Activated CD8-positive, alpha-beta T cell treated with anti-CD3 and anti-CD28 coated beads, Interleukin-2, amount 10 ng/mL, durations not matched to agents 7 days and 5 days (primary cell): ENCODE measurements around the gene SYNPR. TPM values are rescaled to one million over a fixed set of nuclear protein-coding genes. Genes with fewer than 3 reads are reported as not detected.

Experiments used
- ATAC-seq: fragments of 150-1000 bp; cut with Tn5 transposase; one replicate; pipeline ENCODE4 v1.10.0; 2021; ENCODE audit warnings: moderate library complexity
- CTCF ChIA-PET: fragments of 350-600 bp; sonication (Branson Sonifier 250); formaldehyde crosslinking; loops from one replicate; lab custom pipeline; 2021; ENCODE audit warnings: antibody characterized with exemption; lab: Charles Lee
- POLR2A ChIA-PET: fragments of 350-600 bp; sonication (Branson Sonifier 250); formaldehyde crosslinking; loops from one replicate; lab custom pipeline; 2021; ENCODE audit warnings: antibody characterized with exemption; lab: Charles Lee
- DNase-seq: peaks from one replicate; pipeline ENCODE4 v3.0.0-alpha.2; 2020
- H3K27ac Mint-ChIP-seq: one replicate; pipeline ENCODE4 v1.8.0; 2021; ENCODE audit warnings: mild to moderate bottlenecking, mixed read lengths
- H3K27me3 Mint-ChIP-seq: one replicate; pipeline ENCODE4 v1.8.0; 2021; ENCODE audit warnings: low read depth, mixed read lengths
- H3K36me3 Mint-ChIP-seq: one replicate; pipeline ENCODE4 v1.8.0; 2021; ENCODE audit warnings: low read depth, mixed read lengths
- H3K4me1 Mint-ChIP-seq: one replicate; pipeline ENCODE4 v1.8.0; 2021; ENCODE audit warnings: low read depth, mixed read lengths
- H3K4me3 Mint-ChIP-seq: one replicate; pipeline ENCODE4 v1.8.0; 2021; ENCODE audit warnings: mild to moderate bottlenecking, mixed read lengths
- H3K9me3 Mint-ChIP-seq: one replicate; pipeline ENCODE4 v1.8.0; 2022; ENCODE audit warnings: mixed read lengths; ENCODE audit not compliant: insufficient read depth
- total RNA-seq, 2 experiments: library from RNA; stranded (reverse); gene quantifications; one replicate each; pipeline ENCODE4 v1.2.3, GENCODE V29; 2021

Gene SYNPR
- total RNA-seq, 2 experiments from 2014 or later, result not detected

DNA sequence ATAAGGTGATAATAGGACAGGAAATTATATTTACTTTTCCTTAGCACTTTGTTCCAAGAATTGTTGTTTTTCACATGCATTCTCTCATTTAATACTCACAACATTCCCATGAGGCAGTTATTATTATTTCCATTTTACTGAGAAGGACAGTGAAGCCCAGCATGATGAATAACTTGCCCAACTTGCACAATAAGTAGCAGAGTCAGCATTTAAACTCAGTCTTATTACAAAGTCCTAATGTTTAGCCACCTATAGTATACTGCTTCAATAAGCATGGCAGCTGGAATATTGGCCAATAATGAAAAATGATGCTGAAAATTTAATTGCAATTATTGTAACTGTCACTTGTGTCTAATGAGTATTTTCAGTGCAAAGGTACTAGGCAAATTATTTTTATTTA lies 45.7 kb downstream of the SYNPR start:
- Mint-ChIP-seq H3K4me1 (no peaks in the 10 kb centered on the region), H3K4me3 (no peak overlapping the region), H3K27ac (no peak overlapping the region), H3K27me3 (peaks cover 3% of the 10 kb centered on the region), H3K36me3 (no peaks in the 10 kb centered on the region), H3K9me3 (no peaks in the 10 kb centered on the region)
- CTCF ChIA-PET, result no interaction called here
- DNase-seq, result no peak
- POLR2A ChIA-PET, result no interaction called here
- ATAC-seq, result no peak

GRCh38 chr3:63324621-63325020 lies 46.5 kb downstream of the SYNPR start:
- Mint-ChIP-seq H3K27me3 (peaks cover 3% of the 10 kb centered on the region), H3K27ac (no peak overlapping the region), H3K36me3 (no peaks in the 10 kb centered on the region), H3K9me3 (no peaks in the 10 kb centered on the region), H3K4me3 (no peak overlapping the region), H3K4me1 (no peaks in the 10 kb centered on the region)
- DNase-seq, result no peak
- no peak for ATAC-seq
- CTCF ChIA-PET, result interaction anchor here (0.9 kb wide), 1 partner anchor 25 kb away, joined by 3 read pairs; no protein-coding TSS in a partner anchor
- POLR2A ChIA-PET, result no interaction called here

DNA sequence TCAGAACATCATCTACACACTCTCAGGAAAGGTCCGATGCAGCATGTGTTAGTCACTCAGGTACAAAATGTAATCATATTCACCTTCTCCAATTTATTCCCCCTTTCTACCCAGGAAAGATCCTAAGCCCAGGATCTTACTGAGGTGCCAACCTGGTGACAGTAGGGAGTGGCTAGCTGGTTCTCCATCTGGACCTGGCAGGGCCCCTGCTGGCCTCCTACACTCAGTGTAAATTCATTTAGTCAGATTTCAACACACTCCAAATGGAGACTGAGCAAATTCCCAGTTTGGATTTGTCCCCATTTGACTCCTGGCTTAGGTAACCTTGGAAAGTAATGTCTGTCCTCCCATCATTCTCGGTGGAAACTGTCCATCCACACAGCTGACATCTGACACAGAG lies 47.3 kb downstream of the SYNPR start:
- POLR2A ChIA-PET, result no interaction called here

DNA sequence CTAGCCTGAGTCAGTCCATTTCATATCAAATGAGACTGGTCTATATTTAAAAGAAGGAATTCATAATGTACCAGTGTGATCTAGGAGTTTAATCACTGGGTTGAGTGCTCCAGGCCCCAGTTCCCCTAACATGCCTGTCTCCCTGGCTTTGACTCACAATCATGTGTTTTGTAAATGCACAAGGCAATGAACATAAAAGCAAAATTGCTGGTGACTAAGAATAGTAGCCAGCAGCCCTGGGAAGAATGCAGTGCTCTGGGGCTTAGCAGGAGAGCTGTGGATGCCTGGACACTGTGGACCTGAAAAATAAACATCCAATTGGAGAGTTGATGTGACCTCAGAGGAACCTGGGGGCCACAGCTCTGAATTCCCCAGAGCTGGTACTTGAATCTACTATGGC lies 50.3 kb downstream of the SYNPR start:
- Mint-ChIP-seq H3K27ac (no peak overlapping the region), H3K4me3 (no peak overlapping the region), H3K27me3 (no peaks in the 10 kb centered on the region), H3K4me1 (no peaks in the 10 kb centered on the region), H3K36me3 (no peaks in the 10 kb centered on the region), H3K9me3 (no peaks in the 10 kb centered on the region)
- ATAC-seq, result no peak
- ChIA-PET POLR2A (no interaction called here), CTCF (interaction anchor here (1.7 kb wide), 1 partner anchor 21 kb away, joined by 6 read pairs; no protein-coding TSS in a partner anchor)
- no peak for DNase-seq

More for the DNA sequence above, 47.3 kb downstream of the SYNPR start:
- no peaks in the 10 kb centered on the region for H3K36me3 Mint-ChIP-seq
- ATAC-seq (no peak), DNase-seq (no peak)
- no peaks in the 10 kb centered on the region for H3K9me3 Mint-ChIP-seq
- CTCF ChIA-PET, result interaction anchor here (0.9 kb wide), 1 partner anchor 24 kb away, joined by 3 read pairs; no protein-coding TSS in a partner anchor
- no peaks in the 10 kb centered on the region for H3K4me1 Mint-ChIP-seq
- H3K4me3 Mint-ChIP-seq, result no peak overlapping the region
- no peak overlapping the region for H3K27ac Mint-ChIP-seq
- H3K27me3 Mint-ChIP-seq, result peaks cover 3% of the 10 kb centered on the region

- Mint-ChIP-seq H3K4me3 (no peak overlapping the region), H3K9me3 (no peaks in the 10 kb centered on the region), H3K27ac (no peak overlapping the region), H3K27me3 (no peaks in the 10 kb centered on the region), H3K4me1 (no peaks in the 10 kb centered on the region), H3K36me3 (no peaks in the 10 kb centered on the region)
- ATAC-seq (no peak), DNase-seq (no peak)
- ChIA-PET POLR2A (no interaction called here), CTCF (no interaction called here)
Observed at GRCh38 chr3:63331520-63331919, 53.4 kb downstream of the SYNPR start.

DNA sequence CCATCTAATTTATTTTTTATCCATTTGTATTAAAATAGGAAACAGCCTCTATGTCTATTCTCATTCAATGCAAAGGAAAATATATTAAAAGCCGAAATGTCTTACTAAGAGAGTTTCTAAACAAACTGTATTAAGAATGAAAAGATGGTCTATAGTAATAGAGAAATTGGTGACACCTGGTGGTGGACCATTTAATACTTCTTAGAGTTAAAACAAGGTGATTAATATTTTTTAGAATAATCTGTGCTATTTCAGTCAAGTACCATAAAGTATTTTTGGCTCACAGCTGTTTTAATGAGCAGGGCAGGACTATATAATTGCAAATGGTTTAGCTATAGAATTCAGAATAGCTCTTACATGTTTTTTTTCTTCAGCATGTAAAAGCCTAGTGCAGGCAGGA lies 55.7 kb downstream of the SYNPR start:
- no peaks in the 10 kb centered on the region for H3K36me3 Mint-ChIP-seq
- H3K4me3 Mint-ChIP-seq, result no peak overlapping the region
- DNase-seq (no peak), ATAC-seq (no peak)
- ChIA-PET CTCF (no interaction called here), POLR2A (no interaction called here)
- no peak overlapping the region for H3K27ac Mint-ChIP-seq
- H3K9me3 Mint-ChIP-seq, result no peaks in the 10 kb centered on the region
- no peaks in the 10 kb centered on the region for H3K27me3 Mint-ChIP-seq
- H3K4me1 Mint-ChIP-seq, result no peaks in the 10 kb centered on the region

DNA sequence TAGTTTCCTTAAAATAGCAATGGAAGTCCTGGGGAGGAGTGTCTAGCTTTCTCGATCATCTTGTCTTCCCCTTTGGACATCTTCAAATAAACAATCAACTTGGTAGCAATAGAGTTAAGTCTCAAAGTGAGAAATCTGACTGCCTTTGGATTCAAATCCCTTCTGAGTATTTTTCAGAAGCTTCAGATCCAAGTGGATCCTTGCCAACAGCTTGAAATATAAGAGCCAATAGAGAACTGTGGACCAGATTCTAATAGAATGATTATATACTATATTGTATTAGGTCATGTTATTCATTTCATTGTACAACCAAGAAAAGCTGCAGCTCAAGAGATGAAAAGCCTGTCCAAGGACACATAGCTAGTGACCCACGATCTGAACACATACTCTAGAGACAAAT lies 60.2 kb downstream of the SYNPR start:
- POLR2A ChIA-PET, result no interaction called here
- DNase-seq (no peak), ATAC-seq (no peak)
- Mint-ChIP-seq H3K27me3 (peaks cover 5% of the 10 kb centered on the region), H3K27ac (no peak overlapping the region), H3K4me1 (no peaks in the 10 kb centered on the region), H3K9me3 (no peaks in the 10 kb centered on the region), H3K36me3 (no peaks in the 10 kb centered on the region), H3K4me3 (no peak overlapping the region)
- CTCF ChIA-PET, result no interaction called here

DNA sequence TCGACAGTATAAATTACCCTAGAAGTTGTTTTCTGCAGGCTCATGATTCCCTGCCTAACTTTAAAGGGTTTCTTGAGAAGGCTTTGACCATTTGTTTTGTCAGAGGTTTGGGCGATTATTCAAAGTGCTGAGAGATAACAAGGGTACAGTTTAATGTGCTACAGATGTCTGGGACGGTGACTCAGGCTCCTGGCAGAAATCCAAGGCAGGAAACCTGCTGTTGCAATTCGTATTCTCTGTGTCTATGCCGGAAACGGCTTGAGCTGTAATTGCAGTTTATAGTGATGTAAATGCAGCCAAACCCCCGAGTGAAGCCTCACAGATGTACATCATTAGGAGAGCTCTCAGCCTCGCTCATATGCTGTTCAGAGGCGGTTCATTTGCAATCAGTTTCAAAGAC lies 65.6 kb downstream of the SYNPR start:
- no peaks in the 10 kb centered on the region for H3K36me3 Mint-ChIP-seq
- H3K4me1 Mint-ChIP-seq, result no peaks in the 10 kb centered on the region
- peaks cover 6% of the 10 kb centered on the region for H3K27me3 Mint-ChIP-seq
- H3K27ac Mint-ChIP-seq, result no peak overlapping the region
- peak; percentile 27 for DNase-seq
- H3K9me3 Mint-ChIP-seq, result no peaks in the 10 kb centered on the region
- POLR2A ChIA-PET, result no interaction called here
- ATAC-seq, result no peak
- CTCF ChIA-PET, result no interaction called here
- H3K4me3 Mint-ChIP-seq, result no peak overlapping the region

DNA sequence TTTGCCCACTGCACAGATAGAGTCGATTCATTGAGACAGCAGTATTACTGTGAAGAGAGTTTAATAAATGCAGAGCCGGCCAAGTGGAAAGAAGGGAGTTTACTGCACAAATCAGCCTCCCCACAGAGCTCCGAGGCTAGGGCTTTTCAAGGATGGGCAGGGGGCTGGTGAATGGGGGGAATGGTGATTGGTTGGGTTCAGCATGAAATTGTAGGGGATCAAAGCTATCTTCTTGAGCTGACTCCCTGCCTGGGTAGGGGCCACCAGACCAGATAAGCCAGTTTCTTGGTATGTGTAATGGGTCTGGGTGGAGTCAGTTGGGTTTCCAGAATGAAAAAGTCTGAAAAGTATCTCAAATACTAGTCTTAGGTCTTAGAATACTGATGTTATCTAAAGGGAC lies 66.6 kb downstream of the SYNPR start:
- ATAC-seq (no peak), DNase-seq (no peak)
- ChIA-PET POLR2A (no interaction called here), CTCF (no interaction called here)
- Mint-ChIP-seq H3K4me3 (no peak overlapping the region), H3K9me3 (no peaks in the 10 kb centered on the region), H3K27ac (no peak overlapping the region), H3K36me3 (no peaks in the 10 kb centered on the region), H3K4me1 (no peaks in the 10 kb centered on the region), H3K27me3 (peaks cover 7% of the 10 kb centered on the region)

DNA sequence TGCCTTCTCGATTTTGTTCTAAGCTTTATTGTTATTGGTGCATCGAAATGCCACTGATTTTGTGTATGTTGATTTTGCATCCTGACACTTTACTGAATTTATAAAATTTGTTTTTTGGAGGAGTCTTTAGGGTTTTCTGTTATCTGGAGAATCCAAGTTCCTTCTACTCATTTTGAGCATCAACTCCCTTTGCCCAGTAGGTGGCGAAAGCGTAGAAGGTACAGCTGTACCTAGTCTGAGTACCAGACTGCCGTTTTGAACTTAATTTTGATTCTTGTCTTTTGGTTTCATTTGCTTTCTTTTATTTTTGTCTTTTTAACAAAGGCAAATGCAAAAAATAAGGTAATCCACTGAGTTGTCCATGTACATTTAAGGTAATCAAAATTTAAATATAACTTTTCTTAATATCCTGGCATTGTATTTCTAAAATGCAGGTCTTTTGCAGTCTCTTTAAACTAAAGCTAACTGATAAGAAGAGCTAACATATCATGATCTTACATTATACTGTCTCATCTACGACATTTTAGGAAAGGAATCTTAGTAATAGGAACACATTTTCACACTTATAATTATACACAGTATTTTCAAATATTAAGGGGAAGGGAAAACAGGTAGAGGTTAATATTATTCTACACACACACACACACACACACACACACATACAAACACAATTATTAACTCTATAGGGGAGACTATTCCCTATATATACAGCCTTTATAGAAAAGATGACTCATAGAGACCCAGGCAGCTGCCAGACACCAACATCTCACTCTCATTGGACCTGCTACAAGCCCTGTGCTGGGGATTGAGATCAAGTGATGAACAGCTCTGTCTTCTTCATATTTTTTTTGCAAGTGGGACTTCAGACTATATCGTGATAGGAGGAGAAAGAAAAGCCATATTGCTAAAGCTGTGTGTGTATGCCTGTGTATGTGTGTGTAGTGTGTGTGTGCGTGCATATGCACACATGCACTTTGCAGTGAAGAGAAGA lies 71.8 kb downstream of the SYNPR start:
- H3K36me3 Mint-ChIP-seq, result no peaks in the 10 kb centered on the region
- no peak overlapping the region for H3K27ac Mint-ChIP-seq
- DNase-seq, result peak; percentile 55
- no peaks in the 10 kb centered on the region for H3K9me3 Mint-ChIP-seq
- H3K27me3 Mint-ChIP-seq, result peaks cover 5% of the 10 kb centered on the region
- no peaks in the 10 kb centered on the region for H3K4me1 Mint-ChIP-seq
- ChIA-PET CTCF (interaction anchor here (1.1 to 6.2 kb wide), 7 partner anchors 14 to 473 kb away, joined by 3 to 74 read pairs (median 6); partner anchors contain the start of gene C3orf49), POLR2A (no interaction called here)
- H3K4me3 Mint-ChIP-seq, result no peak overlapping the region
- no peak for ATAC-seq

DNA sequence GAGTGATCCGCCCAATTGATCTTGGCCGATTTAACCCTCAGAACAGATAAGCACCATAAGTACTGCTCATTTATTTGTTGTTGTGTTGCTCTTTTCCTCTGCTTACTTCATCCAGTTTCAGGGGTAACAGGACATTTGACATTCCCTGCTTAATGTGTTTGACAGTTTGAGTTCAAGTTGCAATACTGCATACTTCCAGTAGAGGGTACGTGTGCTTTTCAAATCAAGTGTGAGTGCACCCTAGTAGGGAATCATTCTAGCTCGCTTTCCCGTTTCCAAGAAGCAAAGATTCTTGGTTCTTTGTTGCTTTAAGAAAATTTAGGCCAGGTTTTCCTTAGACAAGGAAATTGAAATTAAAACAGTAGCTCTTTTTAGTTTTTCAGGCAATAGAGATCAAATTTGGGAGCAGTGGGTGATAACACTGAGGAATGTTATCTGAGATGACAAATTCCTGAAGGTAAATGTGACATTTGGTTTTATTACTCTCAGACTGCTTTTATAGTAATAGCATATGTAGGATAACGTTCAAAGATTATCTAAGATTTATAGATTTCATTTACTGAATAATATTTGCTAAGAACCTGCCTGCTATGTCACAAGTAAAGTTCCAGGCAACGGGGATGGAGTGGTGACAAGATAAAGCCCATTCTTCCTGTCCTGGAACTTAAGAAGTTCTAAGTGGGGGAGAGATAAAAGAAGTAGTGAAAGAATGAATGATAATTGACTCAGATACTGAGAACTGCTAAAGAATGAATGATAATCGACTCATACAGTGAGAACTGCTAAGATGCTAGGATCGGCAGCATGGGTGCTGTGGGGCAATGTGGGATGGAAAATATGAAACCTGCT lies 73.3 kb downstream of the SYNPR start:
- Mint-ChIP-seq H3K36me3 (no peaks in the 10 kb centered on the region), H3K27me3 (peaks cover 5% of the 10 kb centered on the region), H3K4me3 (no peak overlapping the region), H3K4me1 (no peaks in the 10 kb centered on the region), H3K9me3 (no peaks in the 10 kb centered on the region), H3K27ac (no peak overlapping the region)
- POLR2A ChIA-PET, result no interaction called here
- no peak for ATAC-seq
- CTCF ChIA-PET, result interaction anchor here (0.7 to 6.2 kb wide), 4 partner anchors 19 to 671 kb away, joined by 3 to 74 read pairs (median 7); partner anchors contain the start of gene C3orf49
- no peak for DNase-seq

DNA sequence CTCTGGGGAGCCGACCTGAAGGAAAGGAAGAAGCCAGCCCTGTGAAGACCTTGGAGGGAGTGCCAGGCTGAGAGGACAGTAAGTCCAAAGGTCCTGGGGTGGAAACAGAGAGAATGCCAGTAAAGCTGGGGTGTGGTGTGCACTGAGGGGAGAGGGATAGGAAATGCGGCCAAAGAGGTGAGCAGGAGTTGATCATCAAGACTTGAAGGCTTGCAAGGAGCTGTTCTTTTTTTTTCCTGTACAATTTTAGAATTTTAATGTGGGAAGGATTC lies 73.8 kb downstream of the SYNPR start:
- Mint-ChIP-seq H3K36me3 (no peaks in the 10 kb centered on the region), H3K27me3 (peaks cover 5% of the 10 kb centered on the region), H3K9me3 (no peaks in the 10 kb centered on the region), H3K4me3 (no peak overlapping the region), H3K27ac (no peak overlapping the region), H3K4me1 (no peaks in the 10 kb centered on the region)
- no peak for ATAC-seq
- POLR2A ChIA-PET, result no interaction called here
- DNase-seq, result no peak
- CTCF ChIA-PET, result interaction anchor here (1.0 to 6.2 kb wide), 3 partner anchors 14 to 466 kb away, joined by 3 to 74 read pairs (median 4); partner anchors contain the start of gene C3orf49
